SK-N-SH treated with all-trans-retinoic acid at 6 μM for 48 hours (cell line): ENCODE results near the gene PTTG1.

Experiments used
- OSR1 ChIP-seq: fragments of 250-450 bp; sonication (Bioruptor Pico); IDR thresholded peaks from 2 replicates; pipeline ENCODE4 v1.8.0; 2022; ENCODE audit warnings: moderate library complexity, mild to moderate bottlenecking, inconsistent platforms
- TCF4 ChIP-seq: fragments of 250-450 bp; sonication (Bioruptor Pico); IDR thresholded peaks from 2 replicates; pipeline ENCODE4 v1.8.0; 2021; ENCODE audit warnings: mild to moderate bottlenecking, moderate library complexity, borderline replicate concordance
- ZNF565 ChIP-seq: fragments of 450-650 bp; formaldehyde crosslinking; conservative IDR thresholded peaks from 2 replicates; pipeline ENCODE4 v1.5.0; 2020; ENCODE audit warnings: low read depth, mild to moderate bottlenecking, moderate library complexity
- TF ChIP-seq, protein P1 (sequence below): fragments of 250-450 bp; sonication (Bioruptor Pico); IDR thresholded peaks from 2 replicates; pipeline ENCODE4 v1.8.0; 2020; ENCODE audit warnings: mild to moderate bottlenecking, moderate library complexity, borderline replicate concordance

DNA sequence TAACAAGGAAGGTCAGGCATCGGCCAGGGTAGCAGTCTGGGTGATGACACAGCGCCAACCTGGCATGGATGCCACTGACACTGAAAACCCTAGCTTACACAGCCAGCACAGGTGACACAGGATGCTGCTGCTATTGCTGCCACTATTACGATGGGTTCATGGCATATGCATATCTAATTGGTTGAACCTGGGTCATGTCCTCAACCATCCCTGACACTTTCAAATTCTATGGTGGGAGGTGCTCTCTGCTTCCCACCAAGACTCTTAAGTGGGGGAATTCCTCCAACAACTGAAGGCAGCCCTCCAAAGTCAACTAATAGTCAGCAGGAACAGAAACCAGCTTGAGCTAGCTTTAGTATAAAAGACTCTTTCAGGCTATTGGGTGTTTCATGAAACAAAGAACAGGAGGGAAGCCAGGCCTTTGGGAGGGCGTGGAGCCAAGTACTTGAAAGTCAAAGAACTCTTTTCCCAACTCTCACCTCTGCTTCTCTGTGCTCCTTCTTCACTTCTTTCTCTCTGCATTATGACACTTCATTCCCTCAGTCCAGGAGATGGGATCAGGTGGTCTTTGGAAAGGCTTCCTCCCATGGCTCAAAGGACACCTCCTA is 21.3 kb downstream of the PTTG1 start:
- TF ChIP-seq TCF4 (CRISPR knock-in tag) (no peak), ZNF565 (CRISPR knock-in tag) (no peak), OSR1 (CRISPR knock-in tag) (no peak)
- TF ChIP-seq, protein P1, sequence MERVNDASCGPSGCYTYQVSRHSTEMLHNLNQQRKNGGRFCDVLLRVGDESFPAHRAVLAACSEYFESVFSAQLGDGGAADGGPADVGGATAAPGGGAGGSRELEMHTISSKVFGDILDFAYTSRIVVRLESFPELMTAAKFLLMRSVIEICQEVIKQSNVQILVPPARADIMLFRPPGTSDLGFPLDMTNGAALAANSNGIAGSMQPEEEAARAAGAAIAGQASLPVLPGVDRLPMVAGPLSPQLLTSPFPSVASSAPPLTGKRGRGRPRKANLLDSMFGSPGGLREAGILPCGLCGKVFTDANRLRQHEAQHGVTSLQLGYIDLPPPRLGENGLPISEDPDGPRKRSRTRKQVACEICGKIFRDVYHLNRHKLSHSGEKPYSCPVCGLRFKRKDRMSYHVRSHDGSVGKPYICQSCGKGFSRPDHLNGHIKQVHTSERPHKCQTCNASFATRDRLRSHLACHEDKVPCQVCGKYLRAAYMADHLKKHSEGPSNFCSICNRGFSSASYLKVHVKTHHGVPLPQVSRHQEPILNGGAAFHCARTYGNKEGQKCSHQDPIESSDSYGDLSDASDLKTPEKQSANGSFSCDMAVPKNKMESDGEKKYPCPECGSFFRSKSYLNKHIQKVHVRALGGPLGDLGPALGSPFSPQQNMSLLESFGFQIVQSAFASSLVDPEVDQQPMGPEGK (CRISPR knock-in tag) = no peak
